ENCODE results near the gene TLCD3B. TPM values are rescaled to one million over a fixed set of nuclear protein-coding genes. Genes with fewer than 3 reads are reported as not detected.

Gene TLCD3B
- total and polyA plus RNA-seq, 9 donors, result 0.15 TPM; not detected in 8

DNA sequence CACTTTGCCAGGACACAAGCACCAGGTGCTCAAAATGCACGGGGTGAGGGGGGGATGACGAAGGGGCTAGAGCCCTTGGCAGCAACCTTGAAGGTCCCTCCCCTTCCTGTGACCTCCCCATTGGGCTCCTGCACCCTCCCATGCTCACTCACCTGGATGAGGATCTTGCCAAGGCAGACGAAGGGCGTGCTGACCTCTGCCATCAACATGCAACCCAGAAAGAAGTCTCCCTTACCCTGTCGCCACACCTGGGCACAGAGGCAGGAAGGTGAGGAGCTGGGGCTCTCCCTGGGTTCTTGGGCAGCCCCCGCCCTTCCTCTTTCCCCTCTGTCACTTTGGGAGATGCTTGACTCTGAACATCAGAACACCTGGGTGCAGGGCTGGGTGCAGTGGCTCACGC lies 5.5 kb downstream of the TLCD3B start:
- Histone ChIP-seq H3K27ac (no peak overlapping the region), H3K9me3 (no peaks in the 10 kb centered on the region), H3K4me3 (no peak overlapping the region), H3K4me1 (ENCODE audit: insufficient read depth) (no peaks in the 10 kb centered on the region), H3K27me3 (no peaks in the 10 kb centered on the region), H3K36me3 (no peaks in the 10 kb centered on the region)
- WGBS, 3 donors, result 49 to 58% (median 50%) methylated on average over 7 of the region's 7 CpGs
- DNase-seq, result no peak
- TF ChIP-seq EP300 (IDR thresholded peaks at IDR 0.05) (no peak), POLR2A (IDR thresholded peaks at IDR 0.05) (no peak)
- TF ChIP-seq, protein P1, sequence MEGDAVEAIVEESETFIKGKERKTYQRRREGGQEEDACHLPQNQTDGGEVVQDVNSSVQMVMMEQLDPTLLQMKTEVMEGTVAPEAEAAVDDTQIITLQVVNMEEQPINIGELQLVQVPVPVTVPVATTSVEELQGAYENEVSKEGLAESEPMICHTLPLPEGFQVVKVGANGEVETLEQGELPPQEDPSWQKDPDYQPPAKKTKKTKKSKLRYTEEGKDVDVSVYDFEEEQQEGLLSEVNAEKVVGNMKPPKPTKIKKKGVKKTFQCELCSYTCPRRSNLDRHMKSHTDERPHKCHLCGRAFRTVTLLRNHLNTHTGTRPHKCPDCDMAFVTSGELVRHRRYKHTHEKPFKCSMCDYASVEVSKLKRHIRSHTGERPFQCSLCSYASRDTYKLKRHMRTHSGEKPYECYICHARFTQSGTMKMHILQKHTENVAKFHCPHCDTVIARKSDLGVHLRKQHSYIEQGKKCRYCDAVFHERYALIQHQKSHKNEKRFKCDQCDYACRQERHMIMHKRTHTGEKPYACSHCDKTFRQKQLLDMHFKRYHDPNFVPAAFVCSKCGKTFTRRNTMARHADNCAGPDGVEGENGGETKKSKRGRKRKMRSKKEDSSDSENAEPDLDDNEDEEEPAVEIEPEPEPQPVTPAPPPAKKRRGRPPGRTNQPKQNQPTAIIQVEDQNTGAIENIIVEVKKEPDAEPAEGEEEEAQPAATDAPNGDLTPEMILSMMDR (IDR thresholded peaks at IDR 0.05), result no peak
- intact Hi-C loops (cut with DNase I), result loop anchor here in 3 of 4 donors (10.0 kb wide), 2 partner anchors 301 to 331 kb away; no protein-coding TSS in a partner anchor

DNA sequence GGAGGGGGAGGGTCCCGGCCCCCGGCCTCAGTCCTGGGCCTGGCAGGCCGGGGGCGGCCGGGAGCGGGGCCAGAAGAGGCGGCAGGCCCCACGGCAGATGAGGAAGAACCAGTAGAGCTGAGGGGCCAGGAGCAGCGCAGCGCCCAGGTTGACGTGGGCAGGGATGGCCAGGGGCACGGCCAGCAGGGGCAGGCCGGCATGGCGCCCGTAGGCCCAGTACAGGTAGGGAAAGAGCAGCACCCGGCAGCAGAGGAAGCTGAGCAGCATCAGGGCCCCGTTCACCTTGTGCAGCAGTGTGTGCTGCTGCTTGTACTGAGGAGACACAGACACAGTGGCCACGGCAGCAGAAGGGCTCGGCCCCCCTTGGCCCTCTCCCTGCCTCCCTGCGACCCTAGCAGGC lies 5.9 kb downstream of the TLCD3B start:
- H3K27me3 ChIP-seq, result no peaks in the 10 kb centered on the region
- peak in 1 of 5 donors; percentile 28 for DNase-seq
- H3K4me1 ChIP-seq (ENCODE audit: insufficient read depth), result no peaks in the 10 kb centered on the region
- H3K36me3 ChIP-seq, result no peaks in the 10 kb centered on the region
- no peak overlapping the region for H3K4me3 ChIP-seq
- 52 to 61% (median 61%) methylated on average over 20 of the region's 20 CpGs for WGBS, 3 donors
- H3K27ac ChIP-seq, result no peak overlapping the region
- TF ChIP-seq POLR2A (IDR thresholded peaks at IDR 0.05) (no peak), EP300 (IDR thresholded peaks at IDR 0.05) (no peak)
- H3K9me3 ChIP-seq, result no peaks in the 10 kb centered on the region
- intact Hi-C loops (cut with DNase I), result loop anchor here in 3 of 4 donors (10.0 kb wide), 2 partner anchors 300 to 330 kb away; no protein-coding TSS in a partner anchor

GRCh38 chr16:30024451-30024850 lies 6.6 kb downstream of the TLCD3B start:
- intact Hi-C loops (cut with DNase I), result loop anchor here in 3 of 4 donors (10.0 kb wide), 2 partner anchors 300 to 330 kb away; no protein-coding TSS in a partner anchor

DNA sequence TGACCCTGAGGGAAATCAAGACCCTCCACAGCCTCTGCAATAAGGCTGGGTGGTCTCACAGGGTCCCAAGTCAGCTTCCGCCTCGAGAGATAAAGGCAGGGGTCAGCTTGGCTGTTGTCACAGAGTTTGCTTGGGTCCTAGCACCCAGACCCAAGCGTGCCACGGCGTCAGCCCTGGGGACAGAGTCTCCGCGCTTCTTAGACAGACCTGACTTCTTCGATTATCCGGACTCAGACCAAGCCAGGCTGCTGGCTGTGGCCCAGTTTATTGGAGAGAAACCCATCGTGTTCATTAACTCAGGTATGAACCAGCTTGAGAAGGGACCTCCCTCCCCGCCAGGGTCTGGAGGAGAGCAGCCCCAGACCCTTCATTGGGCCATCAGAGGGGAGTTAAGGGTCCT lies 7.5 kb downstream of the TLCD3B start:
- H3K27me3 ChIP-seq, result no peaks in the 10 kb centered on the region
- no peaks in the 10 kb centered on the region for H3K36me3 ChIP-seq
- H3K27ac ChIP-seq, result no peak overlapping the region
- no peak overlapping the region for H3K4me3 ChIP-seq
- DNase-seq, result no peak
- intact Hi-C loops (cut with DNase I), result loop anchor here in 3 of 4 donors (2.0 to 10.0 kb wide), 3 partner anchors 299 to 329 kb away; no protein-coding TSS in a partner anchor
- H3K9me3 ChIP-seq, result no peaks in the 10 kb centered on the region
- TF ChIP-seq EP300 (IDR thresholded peaks at IDR 0.05), result no peak
- 78 to 83% (median 82%) methylated on average over 11 of the region's 11 CpGs for WGBS, 3 donors
- no peaks in the 10 kb centered on the region for H3K4me1 ChIP-seq (ENCODE audit: insufficient read depth)

More at GRCh38 chr16:30024451-30024850, 6.6 kb downstream of the TLCD3B start:
- DNase-seq, result no peak
- H3K36me3 ChIP-seq, result no peaks in the 10 kb centered on the region
- TF ChIP-seq, protein P1 (IDR thresholded peaks at IDR 0.05), result no peak
- no peak for TF ChIP-seq POLR2A (IDR thresholded peaks at IDR 0.05)
- no peak for TF ChIP-seq EP300 (IDR thresholded peaks at IDR 0.05)
- H3K4me3 ChIP-seq, result no peak overlapping the region
- no peaks in the 10 kb centered on the region for H3K9me3 ChIP-seq
- H3K27ac ChIP-seq, result no peak overlapping the region
- H3K4me1 ChIP-seq (ENCODE audit: insufficient read depth), result no peaks in the 10 kb centered on the region
- WGBS, 3 donors, result 66 to 73% (median 67%) methylated on average over 16 of the region's 16 CpGs
- H3K27me3 ChIP-seq, result no peaks in the 10 kb centered on the region

GRCh38 chr16:30022887-30023286 lies 8.2 kb downstream of the TLCD3B start, which contains the start of gene C16orf92:
Gene C16orf92 (plus strand): TSS chr16:30023198. CDS start chr16:30023341, 143 bp downstream.
- H3K4me3 ChIP-seq, result no peak within 1 kb of the TSS
- no peak for DNase-seq
- H3K27me3 ChIP-seq, result no peaks in the 10 kb centered on the region
- intact Hi-C loops (cut with DNase I), result loop anchor here in 3 of 4 donors (2.0 to 10.0 kb wide), 3 partner anchors 298 to 328 kb away; no protein-coding TSS in a partner anchor
- no peaks in the 10 kb centered on the region for H3K4me1 ChIP-seq (ENCODE audit: insufficient read depth)
- no peak within 1 kb of the TSS for H3K27ac ChIP-seq
- TF ChIP-seq EP300 (IDR thresholded peaks at IDR 0.05) (no peak), POLR2A (IDR thresholded peaks at IDR 0.05) (no peak)
- TF ChIP-seq, protein P1 (IDR thresholded peaks at IDR 0.05), result no peak
- H3K36me3 ChIP-seq, result no peaks in the 10 kb centered on the region
- 77 to 85% (median 85%) methylated on average over 6 of the region's 6 CpGs for WGBS, 3 donors
- H3K9me3 ChIP-seq, result no peaks in the 10 kb centered on the region
